ENCODE data around the gene ZNF778. TPM values are rescaled to one million over a fixed set of nuclear protein-coding genes. Genes with fewer than 3 reads are reported as not detected.

The ZNF778 gene
- total RNA-seq, 1 experiment from 2014 or later, result 19.5 TPM

DNA sequence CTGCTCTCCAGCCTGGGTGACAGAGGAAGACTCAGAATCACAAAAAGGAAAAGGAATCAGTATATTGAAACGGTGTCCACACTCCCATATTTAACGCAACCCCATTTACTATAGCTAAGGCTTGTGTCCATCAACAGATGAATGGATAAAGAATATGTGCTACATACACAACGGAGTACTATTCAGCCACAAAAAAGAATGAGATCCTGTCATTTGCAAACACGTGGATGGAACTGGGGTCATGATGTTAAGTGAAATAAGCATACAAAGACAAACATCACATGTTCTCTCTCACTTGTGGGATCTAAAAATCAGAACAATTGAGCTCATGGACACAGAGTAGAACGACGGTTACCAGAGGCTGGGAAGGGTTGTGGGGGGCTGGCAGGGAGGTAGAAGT is 55.1 kb downstream of the ZNF778 start:
- Histone ChIP-seq H3K27ac (ENCODE audit: low read depth, low read length) (no peak overlapping the region), H3K4me2 (ENCODE audit: low read length) (no peak overlapping the region), H3K27me3 (ENCODE audit: insufficient read depth, low read length) (no peaks in the 10 kb centered on the region), H2AFZ (ENCODE audit: low read depth, low read length, poor library complexity, severe bottlenecking) (no peak overlapping the region), H3K79me2 (ENCODE audit: insufficient read depth, low read length) (peaks cover 37% of the 10 kb centered on the region; the same call in 1 of the 2 replicates), H3K9me2 (ENCODE audit: insufficient read depth) (no peaks in the 10 kb centered on the region), H4K20me1 (ENCODE audit: insufficient read depth) (no peaks in the 10 kb centered on the region), H3K9ac (ENCODE audit: low read length) (no peak overlapping the region), H3K4me1 (ENCODE audit: control insufficient read depth in 1 of 2, insufficient read depth in 2 of 2, low read length in 2 of 2) (peaks cover 0 to 18% of the 10 kb centered on the region in 2 experiments; a peak in 3 of 4 replicates), H3K4me3 (replicated peaks in 1 of 2; ENCODE audit: low read depth in 1 of 2, low read length in 2 of 2) (no peak overlapping the region), H3K9me3 (ENCODE audit: control insufficient read depth in 1 of 2, insufficient read depth in 1 of 2, low read depth in 1 of 2, low read length in 2 of 2) (no peaks in the 10 kb centered on the region), H3K36me3 (ENCODE audit: control insufficient read depth in 1 of 2, insufficient read depth in 2 of 2, low read length in 2 of 2) (peaks cover 39 to 59% of the 10 kb centered on the region in 2 experiments)
- intact Hi-C loops (cut with micrococcal nuclease), result no loop called here
- TF ChIP-seq, protein P1, sequence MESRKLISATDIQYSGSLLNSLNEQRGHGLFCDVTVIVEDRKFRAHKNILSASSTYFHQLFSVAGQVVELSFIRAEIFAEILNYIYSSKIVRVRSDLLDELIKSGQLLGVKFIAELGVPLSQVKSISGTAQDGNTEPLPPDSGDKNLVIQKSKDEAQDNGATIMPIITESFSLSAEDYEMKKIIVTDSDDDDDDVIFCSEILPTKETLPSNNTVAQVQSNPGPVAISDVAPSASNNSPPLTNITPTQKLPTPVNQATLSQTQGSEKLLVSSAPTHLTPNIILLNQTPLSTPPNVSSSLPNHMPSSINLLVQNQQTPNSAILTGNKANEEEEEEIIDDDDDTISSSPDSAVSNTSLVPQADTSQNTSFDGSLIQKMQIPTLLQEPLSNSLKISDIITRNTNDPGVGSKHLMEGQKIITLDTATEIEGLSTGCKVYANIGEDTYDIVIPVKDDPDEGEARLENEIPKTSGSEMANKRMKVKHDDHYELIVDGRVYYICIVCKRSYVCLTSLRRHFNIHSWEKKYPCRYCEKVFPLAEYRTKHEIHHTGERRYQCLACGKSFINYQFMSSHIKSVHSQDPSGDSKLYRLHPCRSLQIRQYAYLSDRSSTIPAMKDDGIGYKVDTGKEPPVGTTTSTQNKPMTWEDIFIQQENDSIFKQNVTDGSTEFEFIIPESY (IDR thresholded peaks at IDR 0.05; ENCODE audit: extremely low read depth, insufficient replicate concordance, low read length), result no peak
- no peak for TF ChIP-seq ELF1 (IDR thresholded peaks at IDR 0.05; ENCODE audit: borderline replicate concordance, low read depth)
- no peak for TF ChIP-seq ZFX (IDR thresholded peaks at IDR 0.05)
- TF ChIP-seq POLR2A (IDR thresholded peaks at IDR 0.05; ENCODE audit: borderline replicate concordance, extremely low read depth, insufficient read depth, insufficient read length), result no peak
- no peak for TF ChIP-seq SP1 (IDR thresholded peaks at IDR 0.05; ENCODE audit: low read depth)
- RAD21 ChIA-PET (ENCODE audit: low non-redundant PET in 1 of 2, low total read pairs in 2 of 2, uncharacterized antibody in 2 of 2, unreplicated experiment in 2 of 2), result no interaction called here
- DNase-seq (ENCODE audit: low read depth, low spot score), result no peak
- no peak for ATAC-seq
- BruUV-seq (replicated peaks), result no TSS peak
- CTCF ChIA-PET, result no interaction called here
- POLR2A ChIA-PET, result no interaction called here

DNA sequence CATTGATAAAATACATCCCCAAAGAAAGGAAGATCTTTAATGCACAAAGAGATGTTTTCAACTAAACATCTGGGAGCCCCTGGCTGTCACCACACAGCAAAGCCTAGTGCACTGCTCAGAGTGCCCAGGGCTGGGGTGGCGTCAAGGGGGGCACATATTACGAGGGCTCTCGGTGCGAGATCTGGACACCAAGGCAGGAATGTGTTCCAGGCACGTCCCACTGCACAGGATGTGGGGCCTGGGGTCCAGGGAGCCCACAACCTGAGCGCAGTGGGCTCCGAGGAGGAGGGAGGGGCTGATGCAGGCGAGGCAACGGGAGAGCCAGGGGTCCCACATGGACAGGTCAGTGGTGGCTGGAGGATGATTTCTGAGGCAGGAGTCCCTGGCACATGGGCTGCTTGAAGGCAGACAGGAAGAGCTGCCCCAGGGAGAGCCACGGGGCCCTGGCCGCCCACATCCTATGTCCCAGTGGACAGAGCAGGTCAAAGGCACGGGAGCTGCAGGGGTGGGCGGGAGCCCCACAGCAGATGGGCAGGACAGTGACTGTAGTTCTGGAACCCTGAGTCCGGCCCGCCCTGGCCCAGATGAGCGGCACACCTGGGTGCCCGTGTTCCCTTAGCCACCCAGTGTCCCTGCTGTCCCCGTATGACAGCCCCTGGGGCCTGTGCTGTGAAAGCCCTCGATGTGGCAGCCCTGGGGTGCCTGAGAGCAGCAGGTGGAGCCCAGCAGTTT is 56.4 kb downstream of the ZNF778 start:
- ATAC-seq, result no peak
- ChIA-PET POLR2A (no interaction called here), RAD21 (ENCODE audit: low non-redundant PET in 1 of 2, low total read pairs in 2 of 2, uncharacterized antibody in 2 of 2, unreplicated experiment in 2 of 2) (no interaction called here), CTCF (no interaction called here)
- Histone ChIP-seq H3K36me3 (ENCODE audit: control insufficient read depth in 1 of 2, insufficient read depth in 2 of 2, low read length in 2 of 2) (peaks cover 43 to 66% of the 10 kb centered on the region in 2 experiments), H3K4me3 (replicated peaks in 1 of 2; ENCODE audit: low read depth in 1 of 2, low read length in 2 of 2) (no peak overlapping the region), H3K9me2 (ENCODE audit: insufficient read depth) (no peaks in the 10 kb centered on the region), H3K4me1 (ENCODE audit: control insufficient read depth in 1 of 2, insufficient read depth in 2 of 2, low read length in 2 of 2) (peaks cover 0 to 17% of the 10 kb centered on the region in 2 experiments; a peak in 3 of 4 replicates), H3K9ac (ENCODE audit: low read length) (no peak overlapping the region), H2AFZ (ENCODE audit: low read depth, low read length, poor library complexity, severe bottlenecking) (no peak overlapping the region), H3K27ac (ENCODE audit: low read depth, low read length) (peak overlapping the region; percentile 10; the same call in 1 of the 2 replicates), H3K27me3 (ENCODE audit: insufficient read depth, low read length) (no peaks in the 10 kb centered on the region), H3K4me2 (ENCODE audit: low read length) (no peak overlapping the region), H4K20me1 (ENCODE audit: insufficient read depth) (no peaks in the 10 kb centered on the region), H3K79me2 (ENCODE audit: insufficient read depth, low read length) (peaks cover 38% of the 10 kb centered on the region; the same call in 1 of the 2 replicates), H3K9me3 (ENCODE audit: control insufficient read depth in 1 of 2, insufficient read depth in 1 of 2, low read depth in 1 of 2, low read length in 2 of 2) (no peaks in the 10 kb centered on the region)
- DNase-seq (ENCODE audit: low read depth, low spot score), result no peak
- no TSS peak for BruUV-seq (replicated peaks)
- intact Hi-C loops (cut with micrococcal nuclease), result no loop called here
- TF ChIP-seq REST (IDR thresholded peaks at IDR 0.05; ENCODE audit: low read depth) (no peak), POLR2AphosphoS5 (IDR thresholded peaks at IDR 0.05; ENCODE audit: low read depth, low read length) (no peak), ZFX (IDR thresholded peaks at IDR 0.05) (no peak), ZNF274 (IDR thresholded peaks at IDR 0.05; ENCODE audit: low read depth, low read length) (no peak), MAX (IDR thresholded peaks at IDR 0.05) (no peak), SP1 (IDR thresholded peaks at IDR 0.05; ENCODE audit: low read depth) (no peak), SIN3A (IDR thresholded peaks at IDR 0.05; ENCODE audit: low read depth) (no peak)
- TF ChIP-seq, protein P2, sequence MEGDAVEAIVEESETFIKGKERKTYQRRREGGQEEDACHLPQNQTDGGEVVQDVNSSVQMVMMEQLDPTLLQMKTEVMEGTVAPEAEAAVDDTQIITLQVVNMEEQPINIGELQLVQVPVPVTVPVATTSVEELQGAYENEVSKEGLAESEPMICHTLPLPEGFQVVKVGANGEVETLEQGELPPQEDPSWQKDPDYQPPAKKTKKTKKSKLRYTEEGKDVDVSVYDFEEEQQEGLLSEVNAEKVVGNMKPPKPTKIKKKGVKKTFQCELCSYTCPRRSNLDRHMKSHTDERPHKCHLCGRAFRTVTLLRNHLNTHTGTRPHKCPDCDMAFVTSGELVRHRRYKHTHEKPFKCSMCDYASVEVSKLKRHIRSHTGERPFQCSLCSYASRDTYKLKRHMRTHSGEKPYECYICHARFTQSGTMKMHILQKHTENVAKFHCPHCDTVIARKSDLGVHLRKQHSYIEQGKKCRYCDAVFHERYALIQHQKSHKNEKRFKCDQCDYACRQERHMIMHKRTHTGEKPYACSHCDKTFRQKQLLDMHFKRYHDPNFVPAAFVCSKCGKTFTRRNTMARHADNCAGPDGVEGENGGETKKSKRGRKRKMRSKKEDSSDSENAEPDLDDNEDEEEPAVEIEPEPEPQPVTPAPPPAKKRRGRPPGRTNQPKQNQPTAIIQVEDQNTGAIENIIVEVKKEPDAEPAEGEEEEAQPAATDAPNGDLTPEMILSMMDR (IDR thresholded peaks at IDR 0.05 in 2 of 3, conservative IDR thresholded peaks at IDR 0.05 in 1 of 3; ENCODE audit: borderline replicate concordance in 1 of 3, insufficient read depth in 1 of 3, low read depth in 2 of 3, low read length in 2 of 3), result no peak
